Raji (cell line): ENCODE data around the gene TXNDC8.

Source experiments
- POLR2A ChIP-seq: IDR thresholded peaks from 2 replicates; pipeline ENCODE4 v1.6.1; 2011; ENCODE audit warnings: low read depth, low read length, control low read depth; ENCODE audit not compliant: insufficient read depth

Gene TXNDC8

DNA sequence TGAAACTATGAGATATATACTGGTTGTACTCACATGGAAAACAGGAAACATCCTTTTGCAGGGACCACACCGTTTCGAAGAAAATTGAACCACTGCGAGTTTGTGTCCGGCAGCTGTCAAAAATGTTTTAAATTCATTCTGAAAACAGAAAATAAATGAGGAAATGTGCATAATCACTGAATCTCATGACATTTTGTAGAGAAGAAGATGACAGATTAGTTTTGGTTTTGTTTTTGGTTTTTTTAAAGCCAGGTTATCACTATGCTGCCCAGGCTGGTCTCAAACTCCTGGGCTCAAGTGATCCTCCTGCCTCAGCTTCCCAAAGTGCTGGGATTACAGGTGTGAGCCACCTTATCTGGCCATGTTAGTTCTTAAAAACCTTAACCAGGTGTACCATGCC lies 3.5 kb downstream of the TXNDC8 start:
- TF ChIP-seq POLR2A = no peak

DNA sequence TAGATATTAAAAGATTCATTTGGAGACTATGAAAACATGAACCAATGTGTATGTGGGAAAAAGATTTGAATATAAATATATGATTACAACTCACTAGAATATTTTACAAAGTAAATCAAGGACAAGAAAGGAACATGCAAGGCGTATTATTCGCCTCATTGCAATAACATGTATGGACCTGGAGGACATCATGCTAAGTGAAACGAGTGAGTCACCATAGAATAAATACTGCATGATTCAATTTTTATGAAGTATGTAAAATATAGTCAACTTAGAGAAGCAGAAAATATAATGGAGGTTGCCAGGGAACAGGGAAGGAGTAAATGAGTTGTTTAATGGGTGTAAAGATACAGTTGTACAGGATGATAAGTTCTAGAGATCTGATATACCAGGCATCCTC lies 4.9 kb downstream of the TXNDC8 start:
- no peak for TF ChIP-seq POLR2A

DNA sequence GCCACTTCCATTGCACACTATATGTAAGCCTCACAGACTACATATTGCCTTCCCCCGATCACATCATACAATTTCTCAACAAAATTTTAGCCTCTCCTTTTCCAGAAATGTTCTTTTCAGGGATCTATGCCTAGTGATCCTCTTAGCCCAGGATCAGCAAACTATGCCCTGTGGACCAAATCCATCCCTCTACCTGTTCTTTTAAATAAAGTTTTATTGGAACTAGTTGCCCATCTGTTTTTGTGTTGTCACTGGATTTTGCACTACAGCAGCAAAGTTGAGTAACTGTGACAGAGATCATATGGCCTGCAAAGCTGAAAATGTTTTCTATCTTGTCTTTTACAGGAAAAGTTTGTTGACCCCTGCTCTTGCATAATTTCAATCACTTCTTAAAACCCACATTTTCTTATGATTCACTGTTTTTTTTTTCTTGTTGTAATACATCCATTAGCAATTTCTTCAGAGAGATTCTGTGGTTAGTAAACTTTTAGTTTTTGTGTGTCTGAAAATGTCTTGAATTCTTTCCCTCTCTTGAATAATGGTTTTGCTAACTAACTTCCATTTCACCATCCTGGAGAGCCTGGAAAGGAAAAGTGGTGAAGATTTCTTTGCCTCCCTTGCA lies 7.1 kb downstream of the TXNDC8 start:
- TF ChIP-seq POLR2A = no peak

DNA sequence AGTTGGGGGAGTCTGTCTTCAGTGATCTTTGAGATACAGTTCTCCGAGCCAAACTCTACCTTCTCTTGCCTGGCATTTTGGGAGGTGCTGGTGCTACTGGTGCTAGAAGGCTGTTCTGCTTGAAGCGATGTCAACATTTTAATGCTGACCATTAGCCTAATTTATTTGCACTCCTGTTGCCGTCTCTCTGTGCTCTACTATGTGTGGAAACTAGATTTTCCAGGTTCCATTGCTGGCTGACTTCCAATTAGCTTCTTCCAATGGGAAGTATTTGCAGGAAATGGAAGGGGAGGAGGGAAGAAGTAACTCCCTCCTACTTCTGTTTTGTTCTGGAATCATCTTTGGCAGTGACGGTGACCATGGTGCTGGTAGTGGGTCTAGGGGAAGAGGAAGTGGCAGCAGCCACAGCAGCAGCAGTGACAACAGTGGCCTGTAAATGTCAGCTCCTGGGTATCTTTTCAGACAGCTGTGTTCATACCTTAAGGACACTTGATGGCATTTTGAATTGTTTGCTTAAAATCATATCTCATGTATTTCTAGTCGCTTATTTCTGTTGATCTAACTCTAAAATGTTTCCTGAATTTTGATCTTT lies 7.9 kb downstream of the TXNDC8 start:
- TF ChIP-seq POLR2A = no peak

DNA sequence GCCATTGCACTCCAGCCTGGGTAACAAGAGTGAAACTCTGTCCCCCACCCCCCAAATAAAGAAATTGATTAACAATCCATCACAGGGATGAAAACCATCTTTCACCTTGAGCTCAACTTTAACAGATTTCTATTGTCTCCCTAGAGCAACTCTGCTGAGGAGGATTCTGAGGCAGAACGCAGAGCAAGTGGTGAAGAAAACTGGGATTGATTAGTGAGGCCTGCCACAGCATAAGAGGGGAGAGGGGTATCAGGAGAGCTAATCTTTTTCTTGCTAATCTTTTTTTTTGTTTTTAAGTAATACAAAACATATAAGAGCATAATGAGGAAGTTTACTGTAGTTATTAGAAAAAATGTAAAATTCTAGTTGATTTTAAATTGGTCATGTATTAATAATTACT lies 8.9 kb downstream of the TXNDC8 start:
- TF ChIP-seq POLR2A = no peak

DNA sequence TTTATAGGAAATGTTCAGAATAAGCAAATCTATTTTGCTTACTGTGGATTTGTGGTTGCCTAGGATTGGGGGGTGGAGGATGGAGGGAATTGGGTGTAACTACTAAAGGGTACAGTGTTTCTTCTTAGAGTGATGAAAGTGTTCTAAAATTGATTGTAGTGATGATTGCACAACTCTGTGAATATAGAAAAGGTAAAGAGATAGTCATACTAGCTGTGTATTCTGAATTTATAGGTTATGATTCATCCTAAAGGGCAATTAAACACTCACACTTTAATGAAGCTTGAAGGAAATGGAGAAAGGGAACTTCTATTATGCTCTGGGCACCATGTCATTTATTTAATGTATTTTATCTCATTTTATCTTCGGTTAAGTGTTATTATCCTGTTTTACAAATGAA lies 9.9 kb downstream of the TXNDC8 start:
- TF ChIP-seq POLR2A = no peak

DNA sequence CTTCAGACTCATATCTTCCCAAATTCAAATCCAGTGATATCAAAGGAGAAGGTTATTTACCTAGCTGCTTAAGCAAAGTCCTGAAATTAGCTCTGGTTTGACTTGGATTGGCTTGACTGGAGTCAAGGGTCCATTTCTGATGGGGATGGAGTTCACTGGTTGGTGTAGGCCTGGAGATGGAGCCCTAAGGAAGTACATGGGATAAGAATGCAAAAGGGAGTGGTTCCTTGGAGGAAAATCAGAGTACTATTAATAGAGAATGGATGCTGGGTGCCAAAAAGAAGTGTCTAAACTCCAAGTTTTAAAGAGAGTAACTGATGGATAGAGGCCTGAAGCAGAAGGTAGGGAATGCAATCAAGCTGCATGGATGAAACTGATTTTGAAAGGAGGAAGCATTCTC lies 13.8 kb downstream of the TXNDC8 start:
- TF ChIP-seq POLR2A = no peak

DNA sequence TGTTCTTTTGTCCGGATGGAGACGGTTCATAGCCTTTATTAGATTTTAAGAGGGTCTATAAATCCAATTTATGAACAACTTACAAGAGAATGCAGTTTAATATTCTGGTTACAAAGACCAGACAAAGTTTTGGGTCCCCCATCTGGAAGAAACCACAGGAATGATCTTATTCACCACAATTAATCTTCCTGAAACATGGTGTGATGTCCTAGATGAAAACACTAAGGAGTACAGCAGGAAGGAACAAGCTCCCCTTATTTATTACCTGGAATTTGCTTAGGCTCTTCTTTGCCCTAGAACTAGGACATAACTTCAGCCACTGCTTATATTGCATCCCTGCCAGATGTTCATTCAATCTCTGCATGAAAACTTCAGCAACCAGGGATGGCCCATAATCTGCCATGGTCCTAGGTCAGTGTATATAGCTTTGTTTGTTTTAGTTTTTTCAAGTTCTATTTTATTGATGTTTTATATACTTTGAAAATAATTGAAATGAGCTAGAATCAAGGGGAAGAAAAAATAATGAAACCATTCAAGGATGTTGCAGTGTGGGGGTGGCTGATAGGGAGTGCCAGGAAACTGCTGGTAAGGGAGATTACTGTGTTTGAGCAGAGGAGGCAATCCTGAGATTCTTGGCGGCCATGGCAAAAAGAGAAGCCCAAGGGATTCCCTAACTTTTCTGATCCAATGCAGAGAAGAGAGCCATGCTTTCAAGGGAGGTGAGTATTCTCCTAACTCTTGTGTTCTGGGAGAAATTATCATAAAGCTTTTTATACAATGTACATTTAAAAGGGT lies 16.8 kb downstream of the TXNDC8 start:
- TF ChIP-seq POLR2A = no peak

DNA sequence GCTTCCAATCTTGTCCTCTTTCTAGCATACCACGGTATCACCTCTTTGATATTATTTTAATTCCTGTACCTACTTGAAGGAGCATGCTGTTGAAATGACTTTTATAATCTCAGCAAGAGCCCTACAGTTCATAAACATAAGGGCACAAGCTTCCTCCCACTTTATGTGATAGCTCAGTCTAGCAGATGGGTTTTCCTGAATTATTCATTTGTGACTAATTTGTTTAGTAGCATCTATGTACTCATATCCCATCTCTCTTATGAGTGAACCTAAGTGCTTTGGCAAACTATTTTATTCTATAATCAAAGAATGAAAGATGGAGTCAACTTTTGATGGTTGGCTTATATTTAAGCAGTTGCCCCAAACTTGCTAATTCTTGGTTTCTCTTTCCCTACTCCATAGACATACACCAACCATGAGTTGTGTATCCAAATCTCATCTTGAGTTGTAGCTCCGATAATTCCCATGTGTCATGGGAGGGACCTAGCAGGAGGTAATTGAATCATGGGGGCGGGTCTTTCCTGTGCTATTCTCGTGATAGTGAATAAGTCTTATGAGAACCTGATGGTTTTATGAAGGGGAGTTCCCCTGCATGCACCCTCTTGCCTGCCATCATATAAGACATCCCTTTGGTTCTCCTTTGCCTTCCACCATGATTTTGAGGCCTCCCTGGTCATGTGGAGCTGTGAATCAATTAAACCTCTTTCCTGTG lies 17.7 kb downstream of the TXNDC8 start:
- TF ChIP-seq POLR2A = no peak

DNA sequence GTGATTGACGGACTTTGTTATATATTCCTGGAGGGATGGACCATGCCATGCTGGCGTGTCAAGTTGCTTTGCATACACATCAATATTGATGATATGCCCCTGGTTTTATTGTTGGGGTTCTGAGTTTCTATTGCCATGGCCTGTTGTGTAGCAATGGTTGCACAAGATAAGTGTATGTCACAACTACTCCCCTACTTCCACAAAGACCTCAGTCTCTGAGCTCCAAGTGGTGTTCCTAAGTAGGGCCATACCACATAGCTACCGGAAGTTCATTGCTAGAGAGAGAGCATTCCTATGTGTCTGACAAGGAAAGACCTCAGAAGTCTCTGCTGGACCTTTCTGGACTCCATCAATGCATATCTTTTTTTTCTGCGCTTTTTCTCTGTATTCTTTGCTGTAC lies 19.8 kb downstream of the TXNDC8 start:
- no peak for TF ChIP-seq POLR2A

DNA sequence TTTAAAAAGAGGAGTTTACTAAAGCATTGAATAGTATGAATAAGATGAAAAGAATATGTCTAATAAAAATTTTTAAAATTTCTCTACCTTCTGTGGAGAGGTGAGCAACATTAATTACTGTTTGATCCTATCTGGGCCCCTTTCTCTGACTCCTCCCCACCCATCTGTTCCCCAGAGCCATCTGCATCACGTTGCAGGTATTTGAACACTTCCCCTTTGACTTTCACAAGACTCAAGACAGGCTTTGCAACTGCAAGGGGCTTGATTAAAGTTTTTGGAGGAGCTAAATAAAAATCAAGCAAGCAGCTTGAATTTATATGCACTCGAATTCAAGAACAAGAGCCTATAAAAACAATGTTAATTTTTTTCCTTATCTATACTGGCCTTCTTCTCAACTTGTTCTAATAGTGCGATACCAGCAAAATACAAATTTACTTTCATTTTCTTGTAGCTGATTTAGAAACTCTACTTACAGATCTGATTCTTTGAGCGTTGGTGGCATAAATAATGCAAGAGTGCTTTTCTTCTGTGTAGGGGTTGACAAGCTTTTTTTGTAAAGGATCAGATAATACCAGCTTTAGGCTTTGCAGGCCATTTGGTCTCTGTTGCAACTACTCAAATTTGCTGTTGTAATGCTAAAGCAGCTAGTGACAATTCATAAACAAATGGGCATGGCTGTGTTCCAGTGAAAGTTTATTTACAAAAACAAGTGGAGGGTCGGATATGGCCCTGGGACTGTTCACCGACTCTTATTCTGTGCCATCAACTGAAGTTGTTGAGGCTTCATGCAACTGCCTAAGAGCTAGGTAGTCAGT lies 21.2 kb downstream of the TXNDC8 start:
- TF ChIP-seq POLR2A = no peak

DNA sequence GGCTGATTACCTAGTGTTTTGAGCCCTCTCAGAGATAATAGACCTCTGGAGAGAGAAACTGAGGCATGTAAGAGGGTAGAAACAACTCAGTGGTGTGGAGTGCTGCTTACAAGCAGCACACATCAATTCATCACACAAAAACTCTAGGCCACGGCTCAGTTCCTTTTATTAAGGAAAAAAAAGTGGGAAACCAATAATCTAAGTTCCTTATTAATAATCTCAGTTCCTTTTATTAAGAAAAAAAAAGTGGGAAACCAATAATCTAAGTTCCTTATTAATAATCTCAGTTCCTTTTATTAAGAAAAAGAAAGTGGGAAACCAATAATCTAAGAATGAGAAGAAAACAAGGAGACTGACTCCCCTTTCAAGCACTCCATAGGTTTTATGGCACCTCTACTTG lies 28.0 kb downstream of the TXNDC8 start:
- TF ChIP-seq POLR2A = no peak

DNA sequence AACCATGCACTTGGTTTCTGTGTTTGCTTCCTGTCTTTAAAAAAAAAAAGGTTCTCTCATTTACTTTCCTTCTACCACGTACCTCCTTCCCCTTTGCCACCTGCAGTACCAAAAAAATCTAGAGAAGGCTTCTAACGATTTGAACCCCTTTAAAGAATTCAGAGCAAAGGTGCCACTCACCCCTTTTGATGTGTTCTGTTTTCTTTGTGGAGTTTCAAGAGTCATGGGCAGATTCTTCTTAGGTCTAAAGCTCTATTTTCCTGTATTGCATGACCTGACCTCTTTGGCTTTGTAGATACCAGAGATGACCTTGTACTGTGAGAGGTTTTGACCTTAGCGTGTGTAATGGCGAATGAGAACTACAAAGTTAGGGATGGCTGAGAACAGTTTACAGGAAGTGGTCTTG lies 29.0 kb downstream of the TXNDC8 start:
- no peak for TF ChIP-seq POLR2A

DNA sequence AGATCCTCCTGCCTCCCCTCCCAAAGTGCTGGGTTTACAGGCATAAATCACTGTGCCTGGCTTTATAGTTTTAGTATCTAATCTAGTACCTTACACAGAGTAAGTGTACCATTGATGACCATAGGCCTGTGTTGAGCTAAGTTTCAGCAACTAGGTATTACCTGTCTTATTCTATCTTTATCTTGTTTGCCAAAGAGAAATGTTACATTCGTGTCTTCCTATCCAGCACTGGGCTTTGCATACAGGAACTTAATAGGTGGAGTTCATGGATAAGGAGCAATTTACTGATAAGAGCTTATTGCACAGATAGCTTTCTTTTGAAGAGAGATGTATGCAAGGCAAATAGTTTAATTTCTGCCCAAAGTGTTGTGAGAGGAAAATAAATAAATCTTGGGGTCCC lies 30.5 kb downstream of the TXNDC8 start:
- no peak for TF ChIP-seq POLR2A

DNA sequence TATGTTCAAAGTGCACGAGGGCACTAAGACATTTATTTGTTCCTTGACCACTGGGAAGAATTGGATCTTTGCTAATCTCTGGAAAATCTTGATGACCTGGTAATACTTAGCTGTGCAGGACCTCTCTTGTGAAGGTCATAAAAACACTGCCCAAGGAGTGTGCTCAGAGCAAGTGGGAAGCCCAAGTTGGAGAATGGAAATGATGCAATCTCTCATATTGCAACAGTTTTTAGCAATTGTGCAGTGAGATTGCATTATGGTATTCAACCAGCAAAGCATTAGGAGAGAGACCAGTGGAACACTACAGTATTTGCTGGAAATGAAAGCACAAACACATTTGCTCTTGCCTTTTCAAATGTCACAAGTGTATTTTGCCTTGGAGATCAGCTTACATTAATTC lies 34.5 kb downstream of the TXNDC8 start:
- no peak for TF ChIP-seq POLR2A
